Panc1 (cell line): ENCODE data around the gene IGFBP6. TPM values are rescaled to one million over a fixed set of nuclear protein-coding genes. Genes with fewer than 3 reads are reported as not detected.
A peak's percentile ranks its signal among the peaks of the same experiment; 100 is the strongest.

ENCODE experiments used
- ATAC-seq: fragments of 200-7000 bp; cut with Tn5 transposase; 2 replicates; pipeline ENCODE4 v1.9.1; 2020; ENCODE audit warnings: mild to moderate bottlenecking, moderate library complexity
- BruUV-seq: library from RNA; stranded (reverse); fragments of 400-500 nt; replicated peaks from 2 replicates; lab custom pipeline; 2021; lab: Mats Ljungman, UMichigan
- CTCF ChIA-PET: fragments of 300-600 bp; sonication (Branson Sonifier 250); formaldehyde crosslinking; loops from one replicate; lab custom pipeline; 2022; ENCODE audit warnings: antibody characterized with exemption; lab: Charles Lee
- POLR2A ChIA-PET: fragments of 300-600 bp; sonication (Branson Sonifier 250); formaldehyde crosslinking; loops from one replicate; lab custom pipeline; 2022; ENCODE audit warnings: antibody characterized with exemption; lab: Charles Lee
- DNase-seq: peaks from one replicate; pipeline ENCODE4 v3.0.0-alpha.2; 2010; ENCODE audit warnings: low read depth, low spot score
- H3K27ac ChIP-seq: 2 replicates; pipeline ENCODE4 v1.5.1; 2011; ENCODE audit warnings: mild to moderate bottlenecking, low read length, inconsistent platforms
- H3K27me3 ChIP-seq: fragments of 200-500 bp; sonication (Bioruptor generic); 2 replicates; pipeline ENCODE4 v1.6.0; 2014; ENCODE audit warnings: low read length, inconsistent platforms; ENCODE audit not compliant: control insufficient read depth, insufficient read depth
- H3K36me3 ChIP-seq: fragments of 200-500 bp; sonication (Bioruptor generic); 2 replicates; pipeline ENCODE4 v1.5.1; 2014; ENCODE audit warnings: inconsistent platforms, mild to moderate bottlenecking, low read length, moderate library complexity; ENCODE audit not compliant: control insufficient read depth, insufficient read depth
- H3K4me1 ChIP-seq: 2 replicates; pipeline ENCODE4 v1.5.1; 2011; ENCODE audit warnings: inconsistent platforms, mild to moderate bottlenecking, low read length, moderate library complexity; ENCODE audit not compliant: control insufficient read depth, insufficient read depth
- H3K4me3 ChIP-seq, 2 experiments: 2 replicates each; pipeline ENCODE4 v1.5.1; 2011 to 2012; ENCODE audit warnings: low read depth in 2 of 2, low read length in 2 of 2, mild to moderate bottlenecking in 2 of 2, inconsistent platforms in 1 of 2, moderate library complexity in 1 of 2
- H3K9me3 ChIP-seq: fragments of 200-500 bp; sonication (Bioruptor generic); 2 replicates; pipeline ENCODE4 v1.5.1; 2014; ENCODE audit warnings: low read depth, mild to moderate bottlenecking, inconsistent platforms, low read length, moderate library complexity; ENCODE audit not compliant: control insufficient read depth, insufficient read depth
- CTCF ChIP-seq: fragments of 450-650 bp; IDR thresholded peaks from 2 replicates; pipeline ENCODE4 v1.5.1; 2017; ENCODE audit warnings: mild to moderate bottlenecking
- POLR2AphosphoS5 ChIP-seq: IDR thresholded peaks from 2 replicates; pipeline ENCODE4 v1.6.1; 2012; ENCODE audit warnings: mild to moderate bottlenecking, low read depth, low read length, moderate library complexity
- REST ChIP-seq, 2 experiments: IDR thresholded peaks; 2 replicates each; pipeline ENCODE4 v1.6.1; 2011 to 2012; ENCODE audit warnings: low read depth in 2 of 2, control low read depth in 1 of 2, low read length in 1 of 2, mild to moderate bottlenecking in 1 of 2, moderate library complexity in 1 of 2; ENCODE audit not compliant: insufficient read depth in 1 of 2
- SIN3A ChIP-seq: IDR thresholded peaks from 2 replicates; pipeline ENCODE4 v1.6.1; 2012; ENCODE audit warnings: low read depth, mild to moderate bottlenecking, low read length, moderate library complexity, borderline replicate concordance; ENCODE audit not compliant: insufficient read depth
- TCF7L2 ChIP-seq: IDR thresholded peaks from 2 replicates; pipeline ENCODE4 v1.6.1; 2011; ENCODE audit warnings: mild to moderate bottlenecking, low read depth, low read length, inconsistent platforms
- in situ Hi-C: cut with HindIII; loops from 2 replicates; pipeline ENCODE4 v1.10.0; 2016; ENCODE audit warnings: low sequenced_read_pairs, low pct_unique_long_range_greater_than_20kb
- intact Hi-C: fragments of 100-400 bp; cut with micrococcal nuclease; formaldehyde crosslinking; loops from one replicate; pipeline ENCODE4 v1.10.0; 2022; ENCODE audit not compliant: unreplicated experiment
- total RNA-seq: library from RNA; stranded (reverse); gene quantifications from one replicate; pipeline ENCODE4 v1.2.1, GENCODE V29; 2021; ENCODE audit not compliant: unreplicated experiment

Gene IGFBP6
- total RNA-seq, 1 experiment from 2014 or later, result 4.7 TPM

GRCh38 chr12:53062977-53063707, 34.3 kb upstream of the IGFBP6 start:
- Histone ChIP-seq H3K36me3 (no peaks in the 10 kb centered on the region; the same call in 1 of the 2 replicates), H3K27me3 (no peaks in the 10 kb centered on the region), H3K27ac (no peak overlapping the region), H3K9me3 (no peaks in the 10 kb centered on the region), H3K4me3 (no peak overlapping the region), H3K4me1 (peaks cover 13% of the 10 kb centered on the region)
- ChIA-PET CTCF (no interaction called here), POLR2A (no interaction called here)
- DNase-seq (no peak), ATAC-seq (no peak)
- BruUV-seq, result no TSS peak
- TF ChIP-seq REST (IDR thresholded peaks at IDR 0.05; ENCODE audit: insufficient read depth in 1 of 2, low read depth in 2 of 2, low read length in 1 of 2) (no peak), POLR2AphosphoS5 (no peak), SIN3A (no peak), CTCF (no peak), TCF7L2 (no peak)
- intact Hi-C loops, result loop anchor here (10.0 kb wide), 1 partner anchor 92 kb away; no protein-coding TSS in a partner anchor
- in situ Hi-C loops, result no loop called here

GRCh38 chr12:53063708-53064612, 33.5 kb upstream of the IGFBP6 start:
- in situ Hi-C loops, result no loop called here
- H3K9me3 ChIP-seq, result no peaks in the 10 kb centered on the region
- H3K36me3 ChIP-seq, result no peaks in the 10 kb centered on the region; the same call in 1 of the 2 replicates
- DNase-seq, result no peak
- H3K4me3 ChIP-seq, result no peak overlapping the region
- ATAC-seq, result no peak
- POLR2A ChIA-PET, result no interaction called here
- no peak overlapping the region for H3K27ac ChIP-seq
- H3K4me1 ChIP-seq, result peaks cover 13% of the 10 kb centered on the region
- no peak for TF ChIP-seq CTCF
- no peak for TF ChIP-seq POLR2AphosphoS5
- CTCF ChIA-PET, result no interaction called here
- no peaks in the 10 kb centered on the region for H3K27me3 ChIP-seq
- intact Hi-C loops, result loop anchor here (10.0 kb wide), 1 partner anchor 91 kb away; no protein-coding TSS in a partner anchor
- BruUV-seq, result TSS peak; percentile 86
